A549 (cell line): ENCODE data around the gene COX5A. TPM values are rescaled to one million over a fixed set of nuclear protein-coding genes. Genes with fewer than 3 reads are reported as not detected.

Experiments
- ATAC-seq, 2 experiments: fragments of 200-7000 bp in 1 of 2; fragments of >200 bp in 1 of 2; cut with Nextera tagmentation in 1 of 2; cut with Tn5 transposase in 1 of 2; 3 replicates each; pipeline versions ENCODE4 v1.8.0 to v1.9.1; 2018 to 2020; ENCODE audit warnings: mild to moderate bottlenecking in 1 of 2, moderate library complexity in 1 of 2
- CTCF ChIA-PET: fragments of 300-600 bp; sonication (Branson Sonifier 250); formaldehyde crosslinking; extraction: SDS; loops from one replicate; lab custom pipeline; 2021; ENCODE audit warnings: antibody characterized with exemption, inconsistent platforms; lab: Yijun Ruan, JAX
- POLR2A ChIA-PET: fragments of 350-600 bp; formaldehyde crosslinking; extraction: SDS; loops from one replicate; lab custom pipeline; 2021; ENCODE audit warnings: antibody characterized with exemption, inconsistent platforms; lab: Yijun Ruan, JAX
- DNase-seq, 2 experiments: peaks; one replicate each; pipeline versions ENCODE4 v3.0.0 to v3.0.0-alpha.2; 2011 to 2016; ENCODE audit warnings: low read depth in 1 of 2, low spot score in 1 of 2
- FAIRE-seq: peaks from 2 replicates; lab custom pipeline; 2011; peaks lifted over from hg19 to GRCh38; lab: Jason Lieb, UNC
- H3K27ac ChIP-seq, 2 experiments: fragments of >200 bp; sonication (Bioruptor Twin); formaldehyde crosslinking; 3 replicates each; pipeline ENCODE4 v1.5.1; 2016 to 2017
- H3K4me1 ChIP-seq: fragments of >200 bp; sonication (Bioruptor Twin); formaldehyde crosslinking; 3 replicates; pipeline ENCODE4 v1.6.1; 2016
- H3K4me2 ChIP-seq: fragments of >200 bp; sonication (Bioruptor Twin); formaldehyde crosslinking; 3 replicates; pipeline ENCODE4 v1.6.1; 2016
- H3K4me3 ChIP-seq: fragments of >200 bp; sonication (Bioruptor Twin); formaldehyde crosslinking; 3 replicates; pipeline ENCODE4 v1.5.1; 2016
- H3K9me3 ChIP-seq: fragments of >200 bp; sonication (Bioruptor Twin); formaldehyde crosslinking; 3 replicates; pipeline ENCODE4 v1.6.1; 2016
- CEBPB ChIP-seq, 2 experiments: fragments of >200 bp in 1 of 2; sonication (Bioruptor Twin) in 1 of 2; formaldehyde crosslinking in 1 of 2; IDR thresholded peaks; 2 replicates each; pipeline ENCODE4 v1.6.1; 2012 to 2016
- EHF ChIP-seq: fragments of 250-450 bp; sonication (Bioruptor Pico); IDR thresholded peaks from 2 replicates; pipeline ENCODE4 v1.5.0; 2020; ENCODE audit warnings: mild to moderate bottlenecking
- EP300 ChIP-seq, 2 experiments: fragments of >200 bp; sonication (Bioruptor Twin); formaldehyde crosslinking; IDR thresholded peaks; 2 replicates in 1 of 2; 3 replicates in 1 of 2; pipeline ENCODE4 v1.6.1; 2016 to 2017
- FOSB ChIP-seq: fragments of 250-450 bp; sonication (Bioruptor Pico); IDR thresholded peaks from 2 replicates; pipeline ENCODE4 v1.5.0; 2020; ENCODE audit warnings: mild to moderate bottlenecking, moderate library complexity
- HOXB13 ChIP-seq: fragments of 250-450 bp; sonication (Bioruptor Pico); IDR thresholded peaks from 2 replicates; pipeline ENCODE4 v1.5.0; 2020; ENCODE audit warnings: low read depth, mild to moderate bottlenecking, moderate library complexity
- KDM5A ChIP-seq: fragments of 200-600 bp; sonication (generic); IDR thresholded peaks from 2 replicates; pipeline ENCODE4 v1.6.1; 2016; ENCODE audit warnings: antibody characterized with exemption, mild to moderate bottlenecking
- MAFK ChIP-seq: fragments of 450-650 bp; IDR thresholded peaks from 2 replicates; pipeline ENCODE4 v1.6.1; 2014; ENCODE audit not compliant: partially characterized antibody
- MAZ ChIP-seq: fragments of 150-350 bp; IDR thresholded peaks from 2 replicates; pipeline ENCODE4 v1.6.1; 2014; ENCODE audit warnings: antibody characterized with exemption, low read depth, low read length, borderline replicate concordance
- PHF8 ChIP-seq: fragments of 200-600 bp; sonication (generic); IDR thresholded peaks from 2 replicates; pipeline ENCODE4 v1.6.1; 2016; ENCODE audit warnings: low read depth, mild to moderate bottlenecking, antibody characterized with exemption, moderate library complexity, borderline replicate concordance
- POLR2A ChIP-seq: IDR thresholded peaks from 2 replicates; pipeline ENCODE4 v1.6.1; 2012; ENCODE audit warnings: mild to moderate bottlenecking, low read length
- POLR2AphosphoS2 ChIP-seq: conservative IDR thresholded peaks from 2 replicates; pipeline ENCODE4 v1.6.1; 2012; ENCODE audit warnings: low read length, improper control_type of control experiment, inconsistent platforms
- RAD21 ChIP-seq, 2 experiments: fragments of >200 bp in 1 of 2; sonication (Bioruptor Twin) in 1 of 2; formaldehyde crosslinking in 1 of 2; IDR thresholded peaks in 1 of 2; conservative IDR thresholded peaks in 1 of 2; 2 replicates in 1 of 2; 3 replicates in 1 of 2; pipeline ENCODE4 v1.6.1; 2012 to 2018; ENCODE audit warnings: inconsistent platforms in 1 of 2
- RFX5 ChIP-seq: fragments of 450-650 bp; IDR thresholded peaks from 2 replicates; pipeline ENCODE4 v1.7.1; 2014; ENCODE audit warnings: antibody characterized with exemption, mild to moderate bottlenecking, moderate library complexity
- SMC3 ChIP-seq: fragments of >200 bp; sonication (Bioruptor Twin); formaldehyde crosslinking; IDR thresholded peaks from 3 replicates; pipeline ENCODE4 v1.6.1; 2018; ENCODE audit warnings: inconsistent platforms
- TP53 ChIP-seq: fragments of 250-450 bp; sonication (Bioruptor Pico); IDR thresholded peaks from 2 replicates; pipeline ENCODE4 v1.5.0; 2021; ENCODE audit warnings: mild to moderate bottlenecking, moderate library complexity
- ZNF302 ChIP-seq: fragments of 250-450 bp; sonication (Bioruptor Pico); IDR thresholded peaks from 2 replicates; pipeline ENCODE4 v1.9.0; 2021; ENCODE audit warnings: inconsistent platforms, mild to moderate bottlenecking, moderate library complexity
- WGBS: methylation state at CpG from one replicate; pipeline ENCODE4 v1.1.6; 2017; ENCODE audit errors: missing lambda C conversion rate; 5-methylcytosine and 5-hydroxymethylcytosine counted together
- polyA plus RNA-seq, 4 experiments: library from polyadenylated mRNA; depleted of rRNA in 3 of 4; stranded (reverse); fragments of >200 nt; fragmentation: RNase III in 1 of 4; extraction: RNeasy Plus Mini Kit Qiagen cat#74134 plus additional on column Dnase treatment in 1 of 4; gene quantifications; 2 replicates in 3 of 4; 3 replicates in 1 of 4; pipeline ENCODE4 v1.2.3, GENCODE V29; 2011 to 2017
- TF ChIP-seq, protein P1 (sequence below): IDR thresholded peaks from 2 replicates; pipeline ENCODE4 v1.6.1; 2012
- TF ChIP-seq, protein P2 (sequence below): fragments of >200 bp; sonication (Bioruptor Twin); formaldehyde crosslinking; IDR thresholded peaks from 2 replicates; pipeline ENCODE4 v1.6.1; 2016
- TF ChIP-seq, protein P3 (sequence below): fragments of >200 bp; sonication (Bioruptor Twin); formaldehyde crosslinking; IDR thresholded peaks from 3 replicates; pipeline ENCODE4 v1.5.1; 2016
- TF ChIP-seq, protein P4 (sequence below): fragments of 250-450 bp; sonication (Bioruptor Pico); IDR thresholded peaks from 2 replicates; pipeline ENCODE4 v1.5.0; 2020; ENCODE audit warnings: low read depth, mild to moderate bottlenecking, moderate library complexity
- TF ChIP-seq, protein P5 (sequence below): IDR thresholded peaks from 2 replicates; pipeline ENCODE4 v1.6.1; 2012; ENCODE audit warnings: low read depth, borderline replicate concordance
- TF ChIP-seq, protein P6 (sequence below): fragments of 250-450 bp; sonication (Bioruptor Pico); IDR thresholded peaks from 2 replicates; pipeline ENCODE4 v1.5.0; 2021; ENCODE audit warnings: mild to moderate bottlenecking, moderate library complexity, borderline replicate concordance

The COX5A gene
- polyA plus RNA-seq, 2 of the 4 experiments (the other 2 are of a cell fraction): 328 to 478 TPM

DNA sequence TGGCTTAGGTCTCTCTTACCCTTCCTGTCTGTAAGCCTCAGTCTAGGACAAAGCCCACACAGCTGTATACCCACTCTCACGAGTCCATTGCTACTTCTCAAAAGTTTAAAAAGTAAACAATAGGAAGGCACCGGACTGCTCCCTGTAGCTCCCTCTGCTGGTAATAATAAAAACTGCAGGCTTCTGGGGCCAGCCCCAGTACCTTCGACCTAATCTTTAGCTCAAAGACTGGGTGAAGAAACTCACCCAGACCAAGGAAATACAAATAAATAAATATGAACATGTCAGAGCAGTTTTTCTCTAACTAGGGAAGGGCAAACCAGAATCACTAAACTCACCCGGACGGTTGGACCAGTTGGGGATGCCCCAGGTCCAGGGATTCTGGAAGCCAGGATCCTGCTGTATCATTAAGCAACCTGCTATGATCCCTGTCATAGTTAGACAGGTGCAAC lies 36.2 kb downstream of the COX5A start:
- CTCF ChIA-PET: interaction anchor here (0.7 to 7.7 kb wide), 43 partner anchors 9 to 477 kb away, joined by 3 to 92 read pairs (median 6); partner anchors contain the start of genes COX5A, CSK, MPI and RPP25
- POLR2A ChIA-PET: interaction anchor here (0.7 to 3.7 kb wide), 5 partner anchors 12 to 55 kb away, joined by 3 to 15 read pairs (median 5); partner anchors contain the start of genes COX5A, MPI, RPP25 and SCAMP2

DNA sequence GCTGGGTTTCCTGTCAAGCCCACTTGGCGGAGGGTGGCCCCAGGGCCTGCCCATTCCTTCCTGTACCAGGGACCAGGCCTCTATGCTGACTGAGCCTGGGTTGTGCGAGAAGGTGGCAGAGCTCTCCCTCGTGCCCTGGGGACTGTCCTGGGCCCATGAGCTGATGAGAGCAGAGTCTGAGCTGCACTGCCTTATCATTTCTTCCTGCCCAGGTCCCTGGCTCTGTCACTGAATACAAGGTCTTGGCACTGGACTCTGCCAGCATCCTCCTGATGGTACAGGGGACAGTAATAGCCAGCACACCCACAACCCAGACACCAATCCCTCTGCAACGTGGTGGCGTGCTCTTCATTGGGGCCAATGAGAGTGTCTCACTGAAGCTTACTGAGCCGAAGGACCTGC lies 40.6 kb downstream of the COX5A start:
- no peak for FAIRE-seq
- H3K9me3 ChIP-seq: no peaks in the 10 kb centered on the region
- H3K27ac ChIP-seq: no peak overlapping the region
- WGBS: 92% methylated on average over 6 of the region's 6 CpGs
- TF ChIP-seq POLR2AphosphoS2 (0 out of 2 replicates have a peak, but pooled peaks have one; percentile 42), TP53 (no peak)
- TF ChIP-seq, protein P1, sequence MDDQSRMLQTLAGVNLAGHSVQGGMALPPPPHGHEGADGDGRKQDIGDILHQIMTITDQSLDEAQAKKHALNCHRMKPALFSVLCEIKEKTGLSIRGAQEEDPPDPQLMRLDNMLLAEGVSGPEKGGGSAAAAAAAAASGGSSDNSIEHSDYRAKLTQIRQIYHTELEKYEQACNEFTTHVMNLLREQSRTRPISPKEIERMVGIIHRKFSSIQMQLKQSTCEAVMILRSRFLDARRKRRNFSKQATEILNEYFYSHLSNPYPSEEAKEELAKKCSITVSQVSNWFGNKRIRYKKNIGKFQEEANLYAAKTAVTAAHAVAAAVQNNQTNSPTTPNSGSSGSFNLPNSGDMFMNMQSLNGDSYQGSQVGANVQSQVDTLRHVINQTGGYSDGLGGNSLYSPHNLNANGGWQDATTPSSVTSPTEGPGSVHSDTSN: 0 out of 2 replicates have a peak, but pooled peaks have one; percentile 1
- CTCF ChIA-PET: interaction anchor here (0.6 to 7.7 kb wide), 10 partner anchors 7 to 128 kb away, joined by 3 to 92 read pairs (median 4); partner anchors contain the start of genes FAM219B, MPI and SCAMP2
- H3K4me1 ChIP-seq: 0 out of 3 replicates have a peak, but pooled peaks cover 2% of the 10 kb centered on the region
- no peak overlapping the region for H3K4me3 ChIP-seq
- ATAC-seq: peak; percentile 6 to 9; a peak in 3 of 6 replicates
- no peak overlapping the region for H3K4me2 ChIP-seq
- POLR2A ChIA-PET: interaction anchor here (0.6 to 3.7 kb wide), 2 partner anchors 9 to 16 kb away, joined by 7 to 31 read pairs; partner anchors contain the start of gene FAM219B
- no peak for DNase-seq

More for the DNA sequence above, 36.2 kb downstream of the COX5A start:
- Histone ChIP-seq H3K9me3 (no peaks in the 10 kb centered on the region), H3K4me3 (no peak overlapping the region), H3K4me2 (no peak overlapping the region), H3K27ac (peak overlapping the region in 1 of 2 experiments; percentile 41; a peak in 3 of 6 replicates), H3K4me1 (peaks cover 10% of the 10 kb centered on the region)
- WGBS: 4% methylated on average over 5 of the region's 5 CpGs
- DNase-seq (peak; percentile 55 to 91), FAIRE-seq (no peak), ATAC-seq (peak; percentile 35 to 63; a peak in 5 of 6 replicates)
- TF ChIP-seq RFX5: no peak
- TF ChIP-seq FOSB (CRISPR knock-in tag): 0 out of 2 replicates have a peak, but pooled peaks have one; percentile 29
- TF ChIP-seq, protein P2, sequence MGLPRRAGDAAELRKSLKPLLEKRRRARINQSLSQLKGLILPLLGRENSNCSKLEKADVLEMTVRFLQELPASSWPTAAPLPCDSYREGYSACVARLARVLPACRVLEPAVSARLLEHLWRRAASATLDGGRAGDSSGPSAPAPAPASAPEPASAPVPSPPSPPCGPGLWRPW: no peak
- TF ChIP-seq RAD21 (conservative IDR thresholded peaks at IDR 0.05 in 1 of 2, IDR thresholded peaks at IDR 0.05 in 1 of 2): peak; percentile 61 to 72
- TF ChIP-seq, protein P3, sequence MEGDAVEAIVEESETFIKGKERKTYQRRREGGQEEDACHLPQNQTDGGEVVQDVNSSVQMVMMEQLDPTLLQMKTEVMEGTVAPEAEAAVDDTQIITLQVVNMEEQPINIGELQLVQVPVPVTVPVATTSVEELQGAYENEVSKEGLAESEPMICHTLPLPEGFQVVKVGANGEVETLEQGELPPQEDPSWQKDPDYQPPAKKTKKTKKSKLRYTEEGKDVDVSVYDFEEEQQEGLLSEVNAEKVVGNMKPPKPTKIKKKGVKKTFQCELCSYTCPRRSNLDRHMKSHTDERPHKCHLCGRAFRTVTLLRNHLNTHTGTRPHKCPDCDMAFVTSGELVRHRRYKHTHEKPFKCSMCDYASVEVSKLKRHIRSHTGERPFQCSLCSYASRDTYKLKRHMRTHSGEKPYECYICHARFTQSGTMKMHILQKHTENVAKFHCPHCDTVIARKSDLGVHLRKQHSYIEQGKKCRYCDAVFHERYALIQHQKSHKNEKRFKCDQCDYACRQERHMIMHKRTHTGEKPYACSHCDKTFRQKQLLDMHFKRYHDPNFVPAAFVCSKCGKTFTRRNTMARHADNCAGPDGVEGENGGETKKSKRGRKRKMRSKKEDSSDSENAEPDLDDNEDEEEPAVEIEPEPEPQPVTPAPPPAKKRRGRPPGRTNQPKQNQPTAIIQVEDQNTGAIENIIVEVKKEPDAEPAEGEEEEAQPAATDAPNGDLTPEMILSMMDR: peak; percentile 97
- TF ChIP-seq, protein P4, sequence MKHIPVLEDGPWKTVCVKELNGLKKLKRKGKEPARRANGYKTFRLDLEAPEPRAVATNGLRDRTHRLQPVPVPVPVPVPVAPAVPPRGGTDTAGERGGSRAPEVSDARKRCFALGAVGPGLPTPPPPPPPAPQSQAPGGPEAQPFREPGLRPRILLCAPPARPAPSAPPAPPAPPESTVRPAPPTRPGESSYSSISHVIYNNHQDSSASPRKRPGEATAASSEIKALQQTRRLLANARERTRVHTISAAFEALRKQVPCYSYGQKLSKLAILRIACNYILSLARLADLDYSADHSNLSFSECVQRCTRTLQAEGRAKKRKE (CRISPR knock-in tag): no peak
- TF ChIP-seq SMC3: peak; percentile 75

DNA sequence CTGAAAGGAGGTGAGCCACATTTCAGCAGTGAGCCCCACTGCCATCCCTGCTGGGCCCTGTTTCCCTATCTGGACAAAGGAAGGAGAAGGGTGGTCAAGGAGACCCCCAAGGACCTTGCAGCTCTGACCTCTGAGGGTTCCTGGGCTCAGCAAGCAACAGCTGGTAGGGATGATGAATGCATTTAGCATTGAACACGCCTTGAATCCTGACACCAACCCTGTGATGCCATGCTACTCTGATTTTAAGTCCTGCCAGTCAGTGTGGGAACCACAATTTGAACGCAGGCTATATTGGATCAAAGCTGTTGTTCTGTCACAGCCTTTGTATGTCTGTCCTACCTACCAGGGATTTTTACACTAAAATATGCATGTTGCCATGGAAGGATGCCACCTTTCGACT lies 41.6 kb downstream of the COX5A start:
- no peak overlapping the region for H3K4me2 ChIP-seq
- CTCF ChIA-PET: interaction anchor here (0.6 to 3.8 kb wide), 7 partner anchors 10 to 261 kb away, joined by 3 to 12 read pairs (median 4); partner anchors contain the start of genes FAM219B and SCAMP2
- no peaks in the 10 kb centered on the region for H3K9me3 ChIP-seq
- POLR2A ChIA-PET: interaction anchor here (3.7 kb wide), 1 partner anchor 10 kb away, joined by 31 read pairs; the partner anchor contains the start of gene FAM219B
- 0 out of 3 replicates have a peak, but pooled peaks cover under 1% of the 10 kb centered on the region for H3K4me1 ChIP-seq
- no peak overlapping the region for H3K4me3 ChIP-seq
- DNase-seq (no peak), ATAC-seq (no peak), FAIRE-seq (no peak)
- no peak overlapping the region for H3K27ac ChIP-seq
- TF ChIP-seq TP53 (no peak), HOXB13 (CRISPR knock-in tag) (no peak), PHF8 (no peak), MAFK (no peak), SMC3 (no peak), KDM5A (no peak), MAZ (no peak), ZNF302 (CRISPR knock-in tag) (no peak), POLR2A (no peak), EP300 (IDR thresholded peaks at IDR 0.05) (no peak), CEBPB (IDR thresholded peaks at IDR 0.05) (no peak), EHF (CRISPR knock-in tag) (no peak)
- TF ChIP-seq, protein P2: no peak
- TF ChIP-seq, protein P5, sequence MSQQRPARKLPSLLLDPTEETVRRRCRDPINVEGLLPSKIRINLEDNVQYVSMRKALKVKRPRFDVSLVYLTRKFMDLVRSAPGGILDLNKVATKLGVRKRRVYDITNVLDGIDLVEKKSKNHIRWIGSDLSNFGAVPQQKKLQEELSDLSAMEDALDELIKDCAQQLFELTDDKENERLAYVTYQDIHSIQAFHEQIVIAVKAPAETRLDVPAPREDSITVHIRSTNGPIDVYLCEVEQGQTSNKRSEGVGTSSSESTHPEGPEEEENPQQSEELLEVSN: no peak
- TF ChIP-seq, protein P6, sequence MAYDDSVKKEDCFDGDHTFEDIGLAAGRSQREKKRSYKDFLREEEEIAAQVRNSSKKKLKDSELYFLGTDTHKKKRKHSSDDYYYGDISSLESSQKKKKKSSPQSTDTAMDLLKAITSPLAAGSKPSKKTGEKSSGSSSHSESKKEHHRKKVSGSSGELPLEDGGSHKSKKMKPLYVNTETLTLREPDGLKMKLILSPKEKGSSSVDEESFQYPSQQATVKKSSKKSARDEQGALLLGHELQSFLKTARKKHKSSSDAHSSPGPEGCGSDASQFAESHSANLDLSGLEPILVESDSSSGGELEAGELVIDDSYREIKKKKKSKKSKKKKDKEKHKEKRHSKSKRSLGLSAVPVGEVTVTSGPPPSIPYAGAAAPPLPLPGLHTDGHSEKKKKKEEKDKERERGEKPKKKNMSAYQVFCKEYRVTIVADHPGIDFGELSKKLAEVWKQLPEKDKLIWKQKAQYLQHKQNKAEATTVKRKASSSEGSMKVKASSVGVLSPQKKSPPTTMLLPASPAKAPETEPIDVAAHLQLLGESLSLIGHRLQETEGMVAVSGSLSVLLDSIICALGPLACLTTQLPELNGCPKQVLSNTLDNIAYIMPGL (CRISPR knock-in tag): no peak
- WGBS: 92% methylated on average over 3 of the region's 3 CpGs
